ENCODE results near the gene CHCHD3.

GRCh38 chr7:132810561-132810960 lies 271.3 kb downstream of the CHCHD3 start:
- TF ChIP-seq TAF1 (conservative IDR thresholded peaks at IDR 0.05) (no peak), RAD21 (IDR thresholded peaks at IDR 0.05) (no peak), CTCF (IDR thresholded peaks at IDR 0.05; ENCODE audit: low read depth, low read length, missing input control) (no peak), YY1 (IDR thresholded peaks at IDR 0.05) (no peak), SP1 (IDR thresholded peaks at IDR 0.05) (no peak), JUND (IDR thresholded peaks at IDR 0.05) (no peak), ATF3 (IDR thresholded peaks at IDR 0.05) (no peak), ZBTB33 (IDR thresholded peaks at IDR 0.05) (no peak), EGR1 (IDR thresholded peaks at IDR 0.05; ENCODE audit: low read depth in 2 of 2) (no peak), MAX (IDR thresholded peaks at IDR 0.05) (no peak), RXRA (IDR thresholded peaks at IDR 0.05) (no peak)

Data from liver (tissue), 3 donors.